Memory B cell (primary cell): ENCODE data around the gene PLSCR4.

Experiments
- ATAC-seq: fragments of 150-1000 bp; cut with Tn5 transposase; 2 replicates; pipeline ENCODE4 v1.10.0; 2021; ENCODE audit warnings: low read depth, mild to moderate bottlenecking, moderate library complexity
- DNase-seq, 2 donors: peaks; one replicate each; pipeline ENCODE4 v3.0.0; 2022; ENCODE audit warnings: low spot score in 2 of 2
- H3K27ac Mint-ChIP-seq: one replicate; pipeline ENCODE4 v1.8.0; 2022; ENCODE audit warnings: mild to moderate bottlenecking, moderate library complexity, mixed read lengths
- H3K27me3 Mint-ChIP-seq: one replicate; pipeline ENCODE4 v1.8.0; 2022; ENCODE audit warnings: mixed read lengths
- H3K36me3 Mint-ChIP-seq: one replicate; pipeline ENCODE4 v1.8.0; 2022; ENCODE audit warnings: mild to moderate bottlenecking, mixed read lengths
- H3K4me1 Mint-ChIP-seq: one replicate; pipeline ENCODE4 v1.8.0; 2022; ENCODE audit warnings: mixed read lengths
- H3K4me3 Mint-ChIP-seq: one replicate; pipeline ENCODE4 v1.8.0; 2022; ENCODE audit warnings: mild to moderate bottlenecking, moderate library complexity, mixed read lengths
- H3K9me3 Mint-ChIP-seq: one replicate; pipeline ENCODE4 v1.8.0; 2022; ENCODE audit warnings: mixed read lengths

PLSCR4 gene

GRCh38 chr3:146156095-146156494 lies 94.8 kb downstream of the PLSCR4 start:
- Mint-ChIP-seq H3K36me3 (no peaks in the 10 kb centered on the region), H3K27me3 (peaks cover 5% of the 10 kb centered on the region), H3K9me3 (no peaks in the 10 kb centered on the region), H3K4me3 (no peak overlapping the region), H3K27ac (no peak overlapping the region), H3K4me1 (no peaks in the 10 kb centered on the region)
- ATAC-seq: no peak
- DNase-seq: no peak

- H3K9me3 Mint-ChIP-seq: no peaks in the 10 kb centered on the region
- peaks cover 3% of the 10 kb centered on the region for H3K27me3 Mint-ChIP-seq
These were observed 95.9 kb downstream of the PLSCR4 start for GRCh38 chr3:146154995-146155394.

GRCh38 chr3:146154316-146154715 lies 96.6 kb downstream of the PLSCR4 start:
- no peak for DNase-seq
- no peak overlapping the region for H3K4me3 Mint-ChIP-seq
- H3K9me3 Mint-ChIP-seq: no peaks in the 10 kb centered on the region
- no peak overlapping the region for H3K27ac Mint-ChIP-seq
- H3K4me1 Mint-ChIP-seq: no peaks in the 10 kb centered on the region
- ATAC-seq: no peak
- peaks cover 1% of the 10 kb centered on the region for H3K27me3 Mint-ChIP-seq
- no peaks in the 10 kb centered on the region for H3K36me3 Mint-ChIP-seq

More at GRCh38 chr3:146154995-146155394, 95.9 kb downstream of the PLSCR4 start:
- DNase-seq (no peak), ATAC-seq (no peak)
- Mint-ChIP-seq H3K27ac (no peak overlapping the region), H3K36me3 (no peaks in the 10 kb centered on the region), H3K4me1 (no peaks in the 10 kb centered on the region), H3K4me3 (no peak overlapping the region)

- ATAC-seq (no peak), DNase-seq (no peak)
- H3K4me1 Mint-ChIP-seq: no peaks in the 10 kb centered on the region
- no peaks in the 10 kb centered on the region for H3K9me3 Mint-ChIP-seq
- H3K36me3 Mint-ChIP-seq: no peaks in the 10 kb centered on the region
- no peak overlapping the region for H3K27ac Mint-ChIP-seq
- no peak overlapping the region for H3K4me3 Mint-ChIP-seq
- peaks cover 1% of the 10 kb centered on the region for H3K27me3 Mint-ChIP-seq
These were observed 97.5 kb downstream of the PLSCR4 start for GRCh38 chr3:146153429-146153828.

GRCh38 chr3:146152834-146153233 lies 98.1 kb downstream of the PLSCR4 start:
- H3K36me3 Mint-ChIP-seq: no peaks in the 10 kb centered on the region
- no peaks in the 10 kb centered on the region for H3K9me3 Mint-ChIP-seq
- ATAC-seq (no peak), DNase-seq (no peak)
- H3K4me3 Mint-ChIP-seq: no peak overlapping the region
- no peak overlapping the region for H3K27ac Mint-ChIP-seq
- peaks cover 1% of the 10 kb centered on the region for H3K27me3 Mint-ChIP-seq
- H3K4me1 Mint-ChIP-seq: no peaks in the 10 kb centered on the region

- H3K27ac Mint-ChIP-seq: no peak overlapping the region
- H3K4me3 Mint-ChIP-seq: no peak overlapping the region
- ATAC-seq: no peak
- no peaks in the 10 kb centered on the region for H3K9me3 Mint-ChIP-seq
- no peaks in the 10 kb centered on the region for H3K4me1 Mint-ChIP-seq
- DNase-seq: no peak
- no peaks in the 10 kb centered on the region for H3K36me3 Mint-ChIP-seq
- H3K27me3 Mint-ChIP-seq: no peaks in the 10 kb centered on the region
These were observed 102.4 kb downstream of the PLSCR4 start for GRCh38 chr3:146148468-146148931.

GRCh38 chr3:146145642-146146041 lies 105.3 kb downstream of the PLSCR4 start:
- Mint-ChIP-seq H3K27me3 (peaks cover 1% of the 10 kb centered on the region), H3K36me3 (no peaks in the 10 kb centered on the region), H3K9me3 (no peaks in the 10 kb centered on the region), H3K27ac (no peak overlapping the region), H3K4me1 (no peaks in the 10 kb centered on the region), H3K4me3 (no peak overlapping the region)
- ATAC-seq: no peak
- DNase-seq: no peak

- DNase-seq (no peak), ATAC-seq (no peak)
- peaks cover 1% of the 10 kb centered on the region for H3K27me3 Mint-ChIP-seq
- H3K27ac Mint-ChIP-seq: no peak overlapping the region
- H3K4me1 Mint-ChIP-seq: no peaks in the 10 kb centered on the region
- H3K9me3 Mint-ChIP-seq: no peaks in the 10 kb centered on the region
- no peak overlapping the region for H3K4me3 Mint-ChIP-seq
- H3K36me3 Mint-ChIP-seq: no peaks in the 10 kb centered on the region
These were observed 108.1 kb downstream of the PLSCR4 start for GRCh38 chr3:146142757-146143156.
